Activated naive CD8-positive, alpha-beta T cell treated with anti-CD3 and anti-CD28 coated beads, Interleukin-2, amount 50 U/mL, for 16 hours (primary cell): ENCODE measurements around the gene SGIP1.
"Not testable (repeated sequence)": the region's sequence is repeated elsewhere in the genome, so short reads cannot be mapped to it uniquely, and the experiment has no call there.

Source experiments
- DNase-seq: peaks from one replicate; pipeline ENCODE4 v3.0.0-alpha.2; 2020; ENCODE audit warnings: low read depth, low spot score

The SGIP1 gene

DNA sequence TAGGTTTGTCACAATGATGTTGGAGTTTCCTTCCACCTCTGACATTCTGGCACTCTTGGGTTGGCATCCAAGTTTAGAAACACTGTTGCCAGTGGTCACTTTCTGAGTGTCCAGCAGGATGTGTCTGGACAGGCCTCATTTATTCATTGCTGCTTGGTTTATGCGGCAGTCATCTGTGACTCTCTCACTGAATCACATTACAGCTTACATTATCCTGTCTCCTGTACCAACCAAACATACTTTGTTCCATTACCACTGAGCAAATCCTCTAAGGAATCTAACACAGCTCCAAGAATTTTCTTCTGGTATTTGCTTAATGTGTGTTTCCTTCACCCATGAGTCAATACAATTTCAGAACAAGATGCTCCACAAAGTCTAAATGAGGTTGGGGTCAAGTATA is 19.9 kb downstream of the SGIP1 start:
- no peak for DNase-seq

DNA sequence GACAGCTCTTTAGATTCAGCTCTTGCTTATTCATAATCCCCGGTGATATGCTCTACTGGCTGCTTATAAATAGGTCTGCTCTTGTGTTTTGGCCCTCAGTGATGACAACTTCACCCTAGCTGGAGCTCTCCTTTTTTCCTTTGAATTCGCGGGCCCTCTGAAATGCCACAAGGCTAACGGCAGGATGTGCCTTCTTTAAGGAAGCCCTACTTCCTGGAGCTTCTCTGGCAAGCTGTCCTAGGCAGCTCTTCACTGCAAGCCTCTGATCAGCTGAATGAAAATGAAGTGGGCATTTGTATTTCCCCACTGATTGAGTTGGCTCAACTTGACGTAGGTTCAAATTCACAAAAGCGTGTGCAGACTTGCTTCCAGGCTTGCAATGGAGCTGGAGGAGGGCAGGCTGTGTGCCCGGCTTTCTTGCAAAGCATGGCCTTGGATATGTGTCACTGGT is 22.2 kb downstream of the SGIP1 start:
- DNase-seq, result no peak

- no peak for DNase-seq
Measured at GRCh38 chr1:66557157-66557556, 23.2 kb downstream of the SGIP1 start.

- DNase-seq, result no peak
Measured at GRCh38 chr1:66559517-66559916, 25.6 kb downstream of the SGIP1 start.

- DNase-seq, result no peak
Measured at GRCh38 chr1:66562561-66562960, 28.6 kb downstream of the SGIP1 start.

- no peak for DNase-seq
Measured at GRCh38 chr1:66563094-66563800, 29.3 kb downstream of the SGIP1 start.

- DNase-seq, result no peak
Measured at GRCh38 chr1:66563941-66564630, 30.1 kb downstream of the SGIP1 start.

DNA sequence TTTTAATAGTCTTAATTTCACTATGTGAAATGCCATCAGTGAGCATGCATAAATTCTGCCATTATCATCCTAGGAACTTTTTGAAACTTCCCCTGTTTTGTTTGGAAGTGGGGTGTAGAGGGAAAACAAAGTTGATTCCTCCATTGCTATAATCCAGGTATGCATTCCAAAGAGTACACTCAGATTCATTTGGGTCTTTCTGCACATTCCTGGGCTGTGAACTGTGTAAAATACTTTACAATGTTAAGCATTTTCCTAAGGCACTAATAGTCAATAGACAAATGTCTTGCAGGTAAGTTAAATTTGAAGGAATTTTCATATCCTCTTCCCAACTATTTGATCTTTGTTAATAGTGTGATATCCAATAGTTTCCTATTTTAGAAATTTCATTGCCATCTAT is 36.2 kb downstream of the SGIP1 start:
- DNase-seq, result no peak

DNA sequence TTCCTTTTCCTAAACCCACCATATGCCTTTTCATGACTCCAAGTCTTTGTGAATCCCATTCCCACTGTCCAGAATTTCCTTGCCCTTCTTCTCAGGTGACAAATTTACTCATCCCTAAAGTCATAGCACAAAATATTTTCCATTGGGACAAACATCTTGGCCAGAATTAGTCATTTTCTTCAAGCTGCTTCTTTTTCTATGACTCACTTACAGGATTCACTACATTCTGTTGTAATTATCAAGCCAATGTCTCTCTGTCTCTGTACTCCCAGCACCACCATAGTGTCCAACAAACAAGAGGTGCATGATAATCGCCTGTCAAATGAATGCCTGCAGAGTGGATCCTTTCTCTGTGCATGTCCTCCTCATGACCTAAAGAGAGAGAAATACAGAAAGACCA is 37.8 kb downstream of the SGIP1 start:
- DNase-seq, result no peak

DNA sequence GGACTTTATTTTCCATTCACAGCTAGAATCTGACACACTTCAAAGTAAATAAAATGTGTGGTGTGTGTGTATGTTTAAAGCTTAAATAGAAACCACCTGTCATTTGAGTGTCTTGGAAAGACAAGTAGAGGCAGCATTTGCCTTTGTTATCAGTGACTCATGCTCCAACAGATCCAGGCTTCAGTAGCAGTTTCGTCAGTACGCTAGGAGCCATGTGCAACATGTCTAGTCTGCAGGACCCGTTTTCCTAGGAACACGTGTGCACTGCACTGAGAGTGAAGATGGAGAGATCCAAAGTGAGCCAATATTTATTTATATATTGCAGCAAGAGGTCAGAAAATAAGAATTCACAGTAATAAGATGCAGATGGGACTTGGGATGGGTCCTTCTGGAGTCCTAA is 41.8 kb downstream of the SGIP1 start:
- no peak for DNase-seq

DNA sequence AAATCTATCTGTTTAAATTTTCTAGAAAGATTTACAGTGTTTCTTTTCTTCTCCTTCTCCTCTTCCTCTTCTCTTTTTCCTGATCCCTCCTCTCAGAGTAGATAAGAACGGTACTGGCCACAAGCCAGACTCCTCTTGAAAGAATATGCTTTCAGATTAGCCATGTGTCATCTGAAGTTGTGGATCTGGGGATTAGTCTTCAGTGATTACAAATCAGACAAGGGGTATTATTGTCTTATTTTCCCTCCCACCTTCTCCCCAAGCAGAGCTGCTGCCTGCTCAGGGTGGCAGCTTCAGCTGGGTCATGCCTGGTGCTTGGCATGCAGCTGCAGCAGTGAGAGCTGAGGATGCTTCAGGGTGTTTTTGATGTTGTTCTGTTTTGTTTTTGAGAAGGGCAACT is 42.7 kb downstream of the SGIP1 start:
- no peak for DNase-seq

GRCh38 chr1:66578841-66579240 is 44.9 kb downstream of the SGIP1 start:
- no peak for DNase-seq

DNA sequence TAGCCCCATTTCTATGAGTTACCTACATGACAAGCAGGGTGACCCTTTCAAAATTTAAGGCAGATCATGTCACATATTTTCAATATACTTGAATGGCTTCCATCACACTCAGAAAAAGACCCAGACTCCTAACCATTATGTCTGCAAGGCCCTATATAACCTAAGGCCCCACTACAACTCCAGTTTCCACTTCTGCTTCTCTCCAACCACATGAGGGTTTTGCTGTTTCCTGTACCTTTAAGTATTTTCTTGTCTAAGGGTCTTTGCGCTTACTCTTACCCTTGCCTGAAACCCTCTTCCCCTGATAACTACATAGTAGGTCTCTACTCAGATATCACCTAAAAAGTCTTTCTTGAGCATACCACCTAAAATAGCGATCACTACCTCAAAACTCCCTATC is 46.1 kb downstream of the SGIP1 start:
- no peak for DNase-seq

GRCh38 chr1:66583021-66583420 is 49.1 kb downstream of the SGIP1 start:
- no peak for DNase-seq

- DNase-seq, result no peak
Measured at GRCh38 chr1:66585002-66585401, 51.0 kb downstream of the SGIP1 start.

GRCh38 chr1:66589326-66589725 is 55.4 kb downstream of the SGIP1 start:
- DNase-seq, result no peak

GRCh38 chr1:66592106-66592507 is 58.2 kb downstream of the SGIP1 start:
- not testable (repeated sequence) for DNase-seq

GRCh38 chr1:66596191-66596590 is 62.2 kb downstream of the SGIP1 start:
- DNase-seq, result no peak

DNA sequence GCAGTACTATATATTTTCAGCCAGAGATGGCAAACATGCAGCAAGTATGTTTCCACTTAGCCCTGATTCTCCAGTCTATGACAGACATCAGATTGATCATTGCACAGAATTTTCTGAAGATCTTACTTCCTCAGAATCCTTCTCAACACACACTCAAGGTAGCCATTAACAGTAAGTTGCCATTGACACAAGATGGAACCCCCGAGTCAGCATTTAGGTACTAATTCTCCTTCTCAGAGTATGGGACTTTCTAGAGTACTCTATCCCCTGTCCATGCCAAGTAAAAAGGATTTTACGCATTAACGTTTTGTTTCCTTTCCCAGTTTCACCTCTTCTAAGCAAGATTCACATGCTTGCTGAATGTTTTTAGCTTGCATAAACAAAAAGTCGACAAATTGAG is 63.5 kb downstream of the SGIP1 start:
- no peak for DNase-seq

DNA sequence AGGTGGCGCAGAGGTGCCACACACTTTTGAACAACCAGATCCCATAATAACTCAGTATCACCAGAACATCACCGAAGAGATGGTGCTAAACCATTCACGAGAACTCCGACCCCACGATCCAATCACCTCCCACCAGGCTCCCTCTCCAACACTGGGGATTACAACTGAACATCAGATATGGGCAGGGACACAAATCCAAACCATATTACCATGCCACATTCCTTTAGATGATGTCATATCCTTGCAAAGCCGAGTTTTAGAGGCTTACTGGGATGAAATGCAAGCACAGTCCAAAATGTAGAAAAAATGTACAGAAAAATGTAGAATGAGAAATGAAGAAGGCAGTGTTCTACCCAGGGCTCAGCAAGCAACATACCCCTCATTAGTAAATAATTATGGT is 64.7 kb downstream of the SGIP1 start:
- DNase-seq, result no peak

GRCh38 chr1:66599346-66599745 is 65.4 kb downstream of the SGIP1 start:
- no peak for DNase-seq

GRCh38 chr1:66599899-66600737 is 66.2 kb downstream of the SGIP1 start:
- no peak for DNase-seq
